ENCODE measurements around the gene CLEC4G. TPM values are rescaled to one million over a fixed set of nuclear protein-coding genes. Genes with fewer than 3 reads are reported as not detected.
A peak's percentile ranks its signal among the peaks of the same experiment; 100 is the strongest.

CLEC4G gene
- total and polyA plus RNA-seq, 2 donors: 0.48 to 1.1 TPM

DNA sequence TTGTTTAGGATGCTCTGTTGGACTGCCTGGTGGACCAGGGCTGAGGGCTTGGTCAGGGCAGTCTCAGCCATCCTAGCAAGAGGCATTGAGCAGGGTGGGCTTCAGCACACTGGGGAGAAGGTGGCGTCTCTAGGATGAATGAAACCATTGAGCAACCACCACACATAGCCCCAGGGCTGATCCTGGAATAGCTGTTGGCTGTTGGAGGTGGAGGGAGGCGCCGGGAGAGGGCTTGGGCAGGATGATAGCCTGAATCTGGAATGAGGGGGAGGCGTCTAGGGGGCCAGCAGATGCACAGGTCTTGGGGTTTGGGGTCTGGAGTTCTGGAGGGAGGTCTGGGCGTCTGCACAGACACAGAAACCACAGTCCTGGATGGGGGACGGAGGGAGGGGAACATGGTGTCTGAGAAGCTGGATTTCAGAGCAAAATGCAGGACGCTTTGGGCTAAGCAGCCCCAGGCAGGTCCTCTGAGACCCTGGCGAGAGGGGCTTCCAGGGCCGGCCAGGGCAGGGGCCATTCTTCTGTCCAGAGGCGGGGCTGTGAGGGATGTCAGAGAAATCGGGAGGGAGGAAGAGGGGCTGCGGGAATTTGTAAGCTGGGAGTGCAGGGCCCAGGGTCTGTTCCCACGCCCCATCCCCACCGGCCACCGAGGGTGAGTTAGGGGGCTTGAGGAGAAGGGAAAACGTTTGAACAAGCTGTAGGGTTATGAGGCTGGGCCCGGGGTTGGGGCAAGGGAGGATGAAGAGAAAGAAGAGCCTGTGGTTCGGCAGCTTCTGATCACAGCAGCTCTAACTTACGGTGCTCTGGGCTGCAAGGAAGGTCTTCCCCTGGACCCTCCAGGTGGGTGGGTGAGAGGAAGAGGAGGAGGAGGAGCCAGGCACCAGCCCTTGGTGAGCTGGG lies 46.1 kb downstream of the CLEC4G start:
- no peak overlapping the region for H3K4me3 ChIP-seq (ENCODE audit: low read depth, low read length)
- H3K27ac ChIP-seq (ENCODE audit: low read depth): no peak overlapping the region
- no peaks in the 10 kb centered on the region for H3K36me3 ChIP-seq (ENCODE audit: insufficient read depth)
- WGBS: 41% methylated on average over 19 of the region's 19 CpGs
- no peak for DNase-seq (ENCODE audit: extremely low spot score)
- no peaks in the 10 kb centered on the region for H3K4me1 ChIP-seq (ENCODE audit: insufficient read depth)

DNA sequence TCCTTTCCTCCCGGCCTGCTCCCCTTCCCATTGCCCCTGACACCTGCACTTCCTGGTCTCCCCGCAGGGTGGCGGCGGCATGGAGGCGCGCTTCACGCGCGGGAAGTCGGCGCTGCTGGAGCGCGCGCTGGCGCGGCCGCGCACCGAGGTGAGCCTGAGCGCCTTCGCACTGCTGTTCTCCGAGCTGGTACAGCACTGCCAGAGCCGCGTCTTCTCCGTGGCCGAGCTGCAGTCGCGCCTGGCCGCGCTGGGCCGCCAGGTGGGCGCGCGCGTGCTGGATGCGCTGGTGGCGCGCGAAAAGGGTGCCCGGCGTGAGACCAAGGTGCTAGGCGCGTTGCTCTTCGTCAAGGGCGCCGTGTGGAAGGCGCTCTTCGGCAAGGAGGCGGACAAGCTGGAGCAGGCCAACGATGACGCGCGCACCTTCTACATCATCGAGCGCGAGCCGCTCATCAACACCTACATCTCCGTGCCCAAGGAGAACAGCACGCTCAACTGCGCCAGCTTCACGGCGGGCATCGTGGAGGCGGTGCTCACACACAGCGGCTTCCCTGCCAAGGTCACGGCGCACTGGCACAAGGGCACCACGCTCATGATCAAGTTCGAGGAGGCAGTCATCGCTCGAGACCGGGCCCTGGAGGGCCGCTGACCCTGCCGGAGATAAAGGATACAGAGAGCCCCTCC lies 49.6 kb downstream of the CLEC4G start:
- no peak overlapping the region for H3K4me3 ChIP-seq (ENCODE audit: low read depth, low read length)
- no peak overlapping the region for H3K27ac ChIP-seq (ENCODE audit: low read depth)
- WGBS: 71% methylated on average over 74 of the region's 74 CpGs

DNA sequence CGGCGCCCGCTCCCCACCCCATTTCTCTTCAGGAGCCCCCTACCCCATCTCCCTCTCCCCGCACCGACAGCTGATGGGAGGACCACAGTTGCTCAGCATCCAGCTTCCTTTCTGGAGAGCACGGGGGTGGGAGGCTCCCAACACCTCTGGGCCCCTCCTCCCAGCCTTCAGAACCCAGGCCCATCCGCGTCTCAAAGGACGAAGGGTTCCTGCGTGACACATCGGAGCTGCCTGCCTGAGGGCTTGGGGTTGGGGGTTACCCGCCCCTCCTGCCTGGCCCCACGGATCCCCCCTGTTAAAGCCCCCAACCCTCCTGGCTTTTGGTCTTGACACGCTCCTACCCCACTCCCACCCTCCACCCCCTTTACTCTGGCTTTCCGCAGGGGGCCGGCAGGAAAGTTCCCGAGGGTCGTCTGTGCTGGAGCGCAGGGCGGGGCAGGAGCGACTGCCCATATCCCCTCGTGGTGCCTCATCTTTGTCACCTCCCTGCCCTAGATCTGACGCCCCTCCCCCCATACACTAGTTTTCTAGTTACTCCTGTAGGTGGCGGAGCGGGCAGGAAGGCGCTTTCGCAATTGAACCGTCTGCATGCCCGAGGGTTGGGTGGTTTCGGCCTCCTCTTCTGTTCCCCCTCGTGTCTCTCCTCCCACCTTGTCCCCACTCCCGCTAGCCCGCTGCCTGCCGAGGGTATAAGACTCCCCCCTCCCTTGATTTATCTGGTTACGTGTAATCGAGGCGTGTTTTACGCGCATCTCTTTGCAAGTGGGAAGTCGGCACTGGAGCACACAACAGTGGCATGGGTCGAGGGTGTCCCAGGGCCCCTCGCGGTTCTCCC lies 50.4 kb downstream of the CLEC4G start:
- peak overlapping the region; percentile 95 for H3K4me3 ChIP-seq (ENCODE audit: low read depth, low read length)
- no peaks in the 10 kb centered on the region for H3K36me3 ChIP-seq (ENCODE audit: insufficient read depth)
- H3K27ac ChIP-seq (ENCODE audit: low read depth): no peak overlapping the region
- peak; percentile 36 for DNase-seq (ENCODE audit: extremely low spot score)
- 4% methylated on average over 43 of the region's 43 CpGs for WGBS
- no peaks in the 10 kb centered on the region for H3K4me1 ChIP-seq (ENCODE audit: insufficient read depth)

More for the DNA sequence above, 49.6 kb downstream of the CLEC4G start:
- no peaks in the 10 kb centered on the region for H3K4me1 ChIP-seq (ENCODE audit: insufficient read depth)
- DNase-seq (ENCODE audit: extremely low spot score): no peak
- no peaks in the 10 kb centered on the region for H3K36me3 ChIP-seq (ENCODE audit: insufficient read depth)

DNA sequence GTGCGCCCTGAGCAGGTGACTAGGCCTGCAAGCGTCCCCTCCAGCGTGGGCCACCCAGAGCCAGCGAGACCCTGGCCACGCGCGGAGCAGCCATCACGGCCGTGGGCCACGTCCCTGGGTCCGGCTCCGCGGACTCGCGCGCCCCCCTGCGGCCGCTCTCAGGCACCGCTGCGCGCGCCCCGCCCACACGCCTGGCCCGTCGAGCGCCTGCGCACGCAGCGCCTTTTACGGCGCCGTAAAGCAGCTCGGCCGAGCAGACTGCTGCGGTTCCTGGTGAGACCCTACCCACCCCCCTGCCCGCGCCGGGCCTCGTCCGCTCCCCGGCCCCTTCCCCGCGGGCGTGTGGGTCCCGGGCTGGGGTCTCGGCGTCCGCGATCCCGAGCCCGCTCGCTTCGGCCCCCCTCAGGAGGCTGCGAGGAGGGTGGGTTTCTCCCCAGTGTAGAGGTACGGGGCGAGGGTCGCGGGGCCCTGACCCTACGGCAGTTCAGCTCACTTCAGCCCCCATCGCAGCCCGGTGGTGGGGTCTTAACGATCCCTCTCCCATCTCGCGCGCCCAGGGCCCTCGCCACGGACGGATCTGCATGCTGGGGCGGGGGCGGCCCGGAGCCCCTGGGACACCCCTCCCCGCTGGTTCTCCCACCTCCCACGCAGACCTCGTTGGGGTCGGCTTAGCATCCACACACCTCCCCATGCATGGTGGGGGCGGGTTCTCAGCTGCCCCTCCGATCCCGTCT lies 51.1 kb downstream of the CLEC4G start, which contains the start of gene TRAPPC5:
TRAPPC5 (plus strand) TSS at position 228 of the 734 bp plus-strand sequence. CDS start 1,421 bp downstream, outside the sequence.
- peak; percentile 41 for DNase-seq (ENCODE audit: extremely low spot score)
- Histone ChIP-seq H3K4me3 (ENCODE audit: low read depth, low read length) (peak within 1 kb of the TSS; percentile 95), H3K4me1 (ENCODE audit: insufficient read depth) (no peaks in the 10 kb centered on the region), H3K27ac (ENCODE audit: low read depth) (peak within 1 kb of the TSS; percentile 79), H3K36me3 (ENCODE audit: insufficient read depth) (no peaks in the 10 kb centered on the region)
- under 1% methylated on average over 79 of the region's 79 CpGs for WGBS

DNA sequence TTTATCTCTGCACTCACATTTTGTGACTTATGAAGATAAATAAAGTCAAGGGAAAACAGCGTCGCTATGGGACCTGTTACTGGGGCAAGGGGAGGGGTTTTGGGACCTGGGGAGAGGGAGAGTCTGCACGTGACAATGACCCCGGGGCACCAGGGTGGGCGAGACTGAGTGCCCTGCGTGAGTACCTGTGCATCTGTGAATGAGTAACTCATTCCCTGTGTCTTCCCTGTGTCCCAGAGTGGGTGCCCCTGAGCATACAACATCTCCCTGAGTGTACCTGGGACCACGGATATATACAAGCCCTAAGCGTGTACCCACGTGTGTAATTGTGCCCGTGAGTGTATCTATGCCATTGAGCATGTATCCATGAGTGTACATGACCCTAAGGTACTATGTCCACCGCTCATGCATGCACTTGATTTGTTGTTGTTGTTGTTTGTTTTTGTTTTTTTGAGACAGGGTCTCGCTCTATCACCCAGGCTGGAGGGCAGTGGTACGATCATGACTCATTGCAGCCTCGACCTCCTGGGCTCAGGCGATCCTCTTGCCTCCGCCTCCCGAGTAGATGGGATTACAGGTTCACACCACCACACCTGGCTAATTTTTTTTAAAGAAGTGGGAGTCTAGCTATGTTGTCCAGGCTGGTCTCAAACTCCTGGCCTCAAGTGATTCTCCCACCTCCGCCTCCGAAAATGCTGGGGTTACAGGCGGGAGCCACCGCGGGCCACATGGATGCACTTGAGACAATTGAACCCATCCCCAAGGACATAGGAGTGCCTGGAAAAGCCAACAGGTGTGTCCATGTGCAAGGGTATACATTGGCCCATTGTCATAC lies 51.9 kb downstream of the CLEC4G start:
- 46% methylated on average over 22 of the region's 22 CpGs for WGBS
- no peak for DNase-seq (ENCODE audit: extremely low spot score)
- no peaks in the 10 kb centered on the region for H3K4me1 ChIP-seq (ENCODE audit: insufficient read depth)
- H3K4me3 ChIP-seq (ENCODE audit: low read depth, low read length): no peak overlapping the region
- H3K27ac ChIP-seq (ENCODE audit: low read depth): no peak overlapping the region
- no peaks in the 10 kb centered on the region for H3K36me3 ChIP-seq (ENCODE audit: insufficient read depth)

DNA sequence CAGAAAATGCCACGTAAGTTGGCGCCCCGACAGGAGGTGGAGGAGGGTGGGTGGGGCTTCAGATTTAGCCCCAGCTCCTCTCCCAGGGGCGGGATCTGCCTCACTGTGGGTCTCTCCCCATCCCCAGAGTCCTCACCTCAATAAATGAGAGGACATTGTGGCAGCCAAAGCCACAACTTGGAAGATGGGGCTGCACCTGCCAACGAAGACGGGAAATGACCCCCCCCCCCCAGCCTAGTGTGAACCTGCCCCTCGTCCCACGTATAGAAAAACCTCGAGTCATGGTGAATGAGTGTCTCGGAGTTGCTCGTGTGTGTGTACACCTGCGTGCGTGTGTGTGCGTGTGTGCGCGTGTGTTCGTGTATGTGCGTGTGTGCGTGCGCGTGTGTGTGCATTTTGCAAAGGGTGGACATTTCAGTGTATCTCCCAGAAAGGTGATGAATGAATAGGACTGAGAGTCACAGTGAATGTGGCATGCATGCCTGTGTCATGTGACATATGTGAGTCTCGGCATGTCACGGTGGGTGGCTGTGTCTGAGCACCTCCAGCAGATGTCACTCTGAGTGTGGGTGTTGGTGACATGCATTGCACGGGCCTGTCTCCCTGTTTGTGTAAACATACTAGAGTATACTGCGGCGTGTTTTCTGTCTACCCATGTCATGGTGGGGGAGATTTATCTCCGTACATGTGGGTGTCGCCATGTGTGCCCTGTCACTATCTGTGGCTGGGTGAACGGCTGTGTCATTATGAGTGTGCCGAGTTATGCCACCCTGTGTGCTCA lies 52.7 kb downstream of the CLEC4G start:
- no peak overlapping the region for H3K4me3 ChIP-seq (ENCODE audit: low read depth, low read length)
- no peaks in the 10 kb centered on the region for H3K36me3 ChIP-seq (ENCODE audit: insufficient read depth)
- H3K27ac ChIP-seq (ENCODE audit: low read depth): no peak overlapping the region
- WGBS: 54% methylated on average over 30 of the region's 30 CpGs
- DNase-seq (ENCODE audit: extremely low spot score): no peak
- no peaks in the 10 kb centered on the region for H3K4me1 ChIP-seq (ENCODE audit: insufficient read depth)

Other genes with a start within 250 kb of the CLEC4G start
- gene PEX11G, start 243.1 kb downstream of the CLEC4G start, total RNA-seq: 1.6 TPM
- 5.2 TPM for gene PEX11G, start 243.1 kb downstream of the CLEC4G start, polyA plus RNA-seq
- 19.0 TPM for gene ZNF358, start 216.0 kb downstream of the CLEC4G start, total RNA-seq
- gene ZNF358, start 216.0 kb downstream of the CLEC4G start, polyA plus RNA-seq: 115 TPM
- gene MCOLN1, start 209.5 kb downstream of the CLEC4G start, total RNA-seq: 6.9 TPM
- 35.5 TPM for gene MCOLN1, start 209.5 kb downstream of the CLEC4G start, polyA plus RNA-seq
- gene PNPLA6, start 196.4 kb downstream of the CLEC4G start, total RNA-seq: 25.2 TPM
- gene PNPLA6, start 196.4 kb downstream of the CLEC4G start, polyA plus RNA-seq: 54.1 TPM
- gene CAMSAP3, start 136.2 kb downstream of the CLEC4G start, total RNA-seq: 0.90 TPM
- gene CAMSAP3, start 136.2 kb downstream of the CLEC4G start, polyA plus RNA-seq: 2.0 TPM
- gene XAB2, start 102.6 kb downstream of the CLEC4G start, total RNA-seq: 18.1 TPM
- gene XAB2, start 102.6 kb downstream of the CLEC4G start, polyA plus RNA-seq: 47.7 TPM
- 17.5 TPM for gene PET100, start 102.3 kb downstream of the CLEC4G start, total RNA-seq
- gene PET100, start 102.3 kb downstream of the CLEC4G start, polyA plus RNA-seq: 61.8 TPM
- not detected for gene PCP2, start 98.4 kb downstream of the CLEC4G start, total RNA-seq
- 0.19 TPM for gene PCP2, start 98.4 kb downstream of the CLEC4G start, polyA plus RNA-seq
- 9.9 TPM for gene STXBP2, start 95.0 kb downstream of the CLEC4G start, total RNA-seq
- 25.3 TPM for gene STXBP2, start 95.0 kb downstream of the CLEC4G start, polyA plus RNA-seq
- 2.3 TPM for gene RETN, start 63.1 kb downstream of the CLEC4G start, total RNA-seq
- gene RETN, start 63.1 kb downstream of the CLEC4G start, polyA plus RNA-seq: 17.8 TPM
- 0.26 TPM for gene MCEMP1, start 55.0 kb downstream of the CLEC4G start, total RNA-seq
- gene MCEMP1, start 55.0 kb downstream of the CLEC4G start, polyA plus RNA-seq: 1.1 TPM
- 21.6 TPM for gene TRAPPC5, start 51.3 kb downstream of the CLEC4G start, total RNA-seq
- 112 TPM for gene TRAPPC5, start 51.3 kb downstream of the CLEC4G start, polyA plus RNA-seq
- 0.21 TPM for gene FCER2, start 30.0 kb downstream of the CLEC4G start, total RNA-seq
- gene FCER2, start 30.0 kb downstream of the CLEC4G start, polyA plus RNA-seq: 0.90 TPM
- gene CD209, start 15.4 kb upstream of the CLEC4G start, total RNA-seq: 6.2 TPM
- 5.3 TPM for gene CD209, start 15.4 kb upstream of the CLEC4G start, polyA plus RNA-seq
- gene CLEC4M, start 31.1 kb upstream of the CLEC4G start, total RNA-seq: not detected
- gene CLEC4M, start 31.1 kb upstream of the CLEC4G start, polyA plus RNA-seq: not detected
- 7.8 TPM for gene EVI5L, start 98.1 kb upstream of the CLEC4G start, total RNA-seq
- 21.1 TPM for gene EVI5L, start 98.1 kb upstream of the CLEC4G start, polyA plus RNA-seq
- 0.11 TPM for gene PRR36, start 142.3 kb upstream of the CLEC4G start, total RNA-seq
- 0.10 TPM for gene PRR36, start 142.3 kb upstream of the CLEC4G start, polyA plus RNA-seq
- 1.3 TPM for gene LRRC8E, start 156.4 kb upstream of the CLEC4G start, total RNA-seq
- gene LRRC8E, start 156.4 kb upstream of the CLEC4G start, polyA plus RNA-seq: 1.1 TPM
- 9.8 TPM for gene MAP2K7, start 171.8 kb upstream of the CLEC4G start, total RNA-seq
- gene MAP2K7, start 171.8 kb upstream of the CLEC4G start, polyA plus RNA-seq: 31.0 TPM
- not detected for gene TGFBR3L, start 182.7 kb upstream of the CLEC4G start, total RNA-seq
- 2.6 TPM for gene TGFBR3L, start 182.7 kb upstream of the CLEC4G start, polyA plus RNA-seq
- 6.8 TPM for gene SNAPC2, start 188.2 kb upstream of the CLEC4G start, total RNA-seq
- gene SNAPC2, start 188.2 kb upstream of the CLEC4G start, polyA plus RNA-seq: 55.6 TPM
- 0.63 TPM for gene CTXN1, start 194.0 kb upstream of the CLEC4G start, total RNA-seq
- 22.1 TPM for gene CTXN1, start 194.0 kb upstream of the CLEC4G start, polyA plus RNA-seq
- gene TIMM44, start 211.6 kb upstream of the CLEC4G start, total RNA-seq: 31.2 TPM
- 60.2 TPM for gene TIMM44, start 211.6 kb upstream of the CLEC4G start, polyA plus RNA-seq